GM18909 (cell line): Measurements from ENCODE around the gene EYA4.
"Not testable (repeated sequence)": the region's sequence is repeated elsewhere in the genome, so short reads cannot be mapped to it uniquely, and the experiment has no call there.

ENCODE experiments used
- ATAC-seq: cut with Tn5 transposase; IDR thresholded peaks from one replicate; pipeline ENCODE4 v1.9.1; 2021; ENCODE audit warnings: mild to moderate bottlenecking; ENCODE audit not compliant: unreplicated experiment, poor library complexity

The EYA4 gene

DNA sequence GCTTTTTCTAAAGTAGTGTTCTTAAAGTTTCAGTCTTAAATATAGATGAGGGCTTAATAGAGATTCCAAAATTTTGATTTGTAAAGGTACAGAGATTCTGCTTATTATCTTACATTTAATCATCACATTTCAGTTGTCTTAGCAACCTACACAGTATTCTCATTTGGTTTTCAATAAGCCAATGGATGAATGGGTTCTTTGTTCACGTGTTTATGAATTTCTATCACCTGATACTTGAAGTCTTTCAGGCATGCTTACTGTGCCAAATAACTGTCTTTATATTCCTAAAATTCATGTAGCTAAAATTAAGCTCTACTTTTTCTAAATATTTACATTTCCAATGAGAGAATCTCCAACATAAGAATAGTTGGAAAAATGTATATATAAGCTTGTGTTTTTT lies 152.7 kb downstream of the EYA4 start:
- ATAC-seq: no peak

DNA sequence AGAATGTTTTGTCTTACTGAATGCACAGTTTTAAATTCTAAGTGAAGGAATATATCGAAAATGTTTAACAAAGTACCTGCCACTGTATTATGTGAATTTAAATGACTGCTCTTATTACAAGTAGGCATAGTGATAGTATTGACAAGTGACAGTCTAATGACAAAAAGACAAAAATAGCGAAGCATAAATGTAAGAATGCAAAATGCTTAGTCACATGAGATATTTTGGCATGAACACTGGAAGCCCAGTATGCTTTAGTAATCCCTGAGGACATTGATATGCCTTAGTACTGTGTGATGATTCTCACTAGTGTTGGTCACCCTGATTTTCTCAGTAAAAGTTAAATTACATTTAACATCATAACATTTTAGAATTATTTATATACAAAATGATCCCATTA lies 153.5 kb downstream of the EYA4 start:
- ATAC-seq: no peak

- no peak for ATAC-seq
These were observed 155.3 kb downstream of the EYA4 start for GRCh38 chr6:133396233-133396983.

DNA sequence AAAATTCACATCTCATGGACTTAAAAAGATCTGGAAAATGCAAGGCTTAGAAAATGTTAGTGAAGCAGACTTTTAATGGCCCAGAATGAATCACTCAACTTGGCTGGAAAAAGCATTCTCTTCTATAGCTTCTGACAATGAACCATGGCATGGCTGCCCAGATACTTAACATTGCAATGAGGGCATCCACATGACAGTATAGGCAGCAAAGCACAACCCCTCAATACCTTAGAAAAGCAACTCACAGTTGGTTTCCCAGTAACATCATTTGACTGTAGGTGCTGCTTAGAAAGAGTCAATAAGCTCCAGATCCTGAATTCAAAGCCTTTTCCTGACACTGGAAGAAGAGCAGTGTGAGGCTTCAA lies 155.8 kb downstream of the EYA4 start:
- no peak for ATAC-seq

DNA sequence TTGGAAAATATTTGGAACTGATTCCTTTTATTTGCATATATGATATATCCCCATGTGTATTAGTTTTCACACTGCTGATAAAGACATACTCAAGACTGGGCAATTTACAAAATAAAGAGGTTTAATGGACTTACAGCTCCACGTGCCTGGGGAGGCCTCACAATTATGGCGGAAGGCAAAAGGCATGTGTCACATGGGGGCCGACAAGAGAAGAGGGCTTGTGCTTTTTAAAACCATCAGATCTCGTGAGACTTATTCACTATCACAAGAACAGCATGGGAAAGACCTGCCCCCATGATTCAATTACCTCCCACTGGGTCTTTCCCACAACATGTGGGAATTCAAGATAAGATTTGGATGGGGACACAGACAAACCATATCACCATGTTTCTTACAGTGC lies 156.4 kb downstream of the EYA4 start:
- ATAC-seq: not testable (repeated sequence)

- ATAC-seq: no peak
These were observed 158.3 kb downstream of the EYA4 start for GRCh38 chr6:133399426-133399825.

DNA sequence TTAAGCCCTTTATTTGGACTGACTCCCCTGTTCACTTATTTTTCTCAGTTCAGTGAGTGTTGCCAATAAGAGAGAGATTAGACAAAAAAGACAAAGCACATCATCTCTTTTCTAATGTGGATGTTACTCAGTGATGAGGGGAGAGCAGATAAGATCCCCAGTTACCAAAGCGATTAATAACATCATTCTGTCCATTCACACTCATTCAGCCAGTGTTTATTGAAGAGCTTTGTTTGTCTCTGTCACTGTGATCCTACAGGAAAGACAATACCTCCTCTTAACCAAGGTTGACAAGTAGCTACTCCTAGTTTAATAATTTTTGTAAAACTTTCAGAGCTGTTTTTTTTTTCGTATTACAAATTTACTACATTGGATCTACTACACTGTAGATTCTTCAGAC lies 163.0 kb downstream of the EYA4 start:
- no peak for ATAC-seq

GRCh38 chr6:133404728-133405127 lies 163.6 kb downstream of the EYA4 start:
- ATAC-seq: no peak

DNA sequence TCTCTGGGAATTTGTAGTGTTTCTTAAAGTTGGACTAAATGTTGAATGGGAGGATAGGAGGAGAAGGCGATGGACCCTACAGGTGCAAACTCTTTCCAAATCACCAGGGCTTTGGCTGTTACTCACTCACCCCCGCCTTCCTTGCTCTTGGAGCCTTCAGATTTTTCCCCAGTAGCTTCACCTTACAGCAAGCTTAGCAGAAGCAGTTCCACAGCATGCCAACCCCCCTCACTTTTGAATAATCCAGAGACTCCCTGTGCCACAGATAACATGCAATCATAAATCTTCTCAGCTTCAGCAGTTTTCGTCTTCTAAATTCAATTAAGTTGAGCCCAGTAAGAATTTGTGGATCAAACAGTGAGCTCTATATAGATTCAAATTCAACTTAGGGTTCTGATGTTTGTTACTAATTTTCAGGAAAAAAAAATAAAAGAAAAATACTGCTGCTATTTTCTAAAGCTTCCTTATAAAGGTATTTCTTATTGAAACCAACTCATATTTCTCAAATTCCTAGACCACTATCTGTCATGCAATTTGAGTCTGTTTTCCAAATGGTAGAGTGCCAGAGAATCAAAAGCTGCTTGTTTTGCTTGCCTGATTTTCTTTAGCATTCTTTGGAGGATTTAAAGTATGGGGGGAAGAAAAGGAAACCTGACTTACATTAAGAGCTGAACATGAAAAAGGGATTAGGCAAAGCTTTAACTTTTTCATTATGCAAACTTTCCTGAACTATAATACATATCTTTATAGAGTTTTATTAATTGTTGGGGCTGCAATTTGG lies 166.4 kb downstream of the EYA4 start:
- no peak for ATAC-seq

DNA sequence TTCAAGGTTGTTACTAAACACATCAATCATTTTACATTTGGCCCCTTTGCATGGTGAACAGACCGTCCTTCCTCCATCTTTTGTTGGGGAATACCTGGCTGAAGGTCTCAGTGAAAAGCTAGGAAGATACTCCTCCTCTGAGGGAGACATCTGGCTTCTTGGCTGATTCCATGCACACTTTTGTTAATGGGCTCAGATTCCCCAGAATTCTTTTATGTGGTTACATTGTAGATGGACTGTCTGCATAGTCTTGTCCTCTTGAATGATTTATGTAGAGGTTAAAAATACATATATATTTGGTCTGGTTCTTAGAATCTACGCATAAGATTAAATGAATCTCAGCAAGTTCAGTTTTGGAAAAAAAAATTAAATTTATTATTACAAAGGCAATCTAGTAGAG lies 167.0 kb downstream of the EYA4 start:
- ATAC-seq: no peak

DNA sequence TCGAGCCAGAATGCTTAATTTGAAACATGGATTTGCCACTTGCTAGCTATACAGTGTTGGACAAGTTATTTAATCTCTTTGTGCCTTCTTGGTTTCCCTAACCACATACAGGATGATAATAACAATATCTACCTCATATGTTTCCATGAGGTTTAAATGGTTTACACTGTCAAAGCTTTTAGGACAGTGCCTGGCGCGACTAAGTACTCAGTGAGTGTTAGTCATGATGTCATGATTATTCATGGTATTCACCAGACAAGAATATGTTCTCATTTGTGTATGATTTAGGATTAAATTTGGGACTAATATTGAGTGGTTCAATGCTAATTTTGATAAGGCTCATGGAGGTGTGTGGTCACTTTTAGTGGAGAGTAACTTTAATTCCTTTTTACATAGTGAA lies 167.4 kb downstream of the EYA4 start:
- ATAC-seq: no peak

DNA sequence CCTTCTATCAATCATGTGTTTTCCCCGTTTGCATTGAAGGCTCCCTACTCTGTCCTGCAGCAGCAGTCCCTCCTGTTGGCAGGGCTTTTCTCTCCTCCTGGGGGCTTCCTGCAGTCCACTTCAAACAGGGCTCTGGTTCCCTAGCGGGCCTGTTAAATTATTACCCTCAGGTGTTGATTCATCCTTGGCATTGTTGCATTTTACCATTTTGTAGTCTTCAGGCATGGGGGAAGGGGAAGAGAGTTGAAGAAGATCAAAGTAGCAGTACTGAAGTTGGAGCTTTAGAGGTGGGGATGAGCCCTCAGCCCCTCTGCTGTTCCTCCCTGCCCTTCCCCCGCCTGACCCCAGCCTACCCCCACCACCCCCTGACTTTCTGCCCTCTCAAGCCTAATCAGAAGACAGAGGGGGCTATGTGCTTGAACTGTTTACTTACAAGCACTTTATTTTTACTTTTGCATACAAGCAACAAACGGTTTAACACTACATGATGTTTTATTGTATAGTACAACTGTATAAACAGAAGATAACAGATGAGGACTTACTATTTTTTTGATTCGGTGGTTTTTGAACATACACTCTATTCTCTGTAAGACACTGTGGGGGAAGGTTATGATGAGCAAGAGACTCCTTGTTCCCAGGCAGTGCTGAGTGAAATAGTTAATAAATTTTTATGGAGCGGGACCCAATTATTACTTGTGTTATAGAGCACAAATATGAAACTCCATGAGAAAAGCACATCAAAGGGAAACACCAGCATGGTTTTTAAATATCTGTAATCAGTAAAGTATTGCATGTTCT lies 169.7 kb downstream of the EYA4 start:
- ATAC-seq: no peak

DNA sequence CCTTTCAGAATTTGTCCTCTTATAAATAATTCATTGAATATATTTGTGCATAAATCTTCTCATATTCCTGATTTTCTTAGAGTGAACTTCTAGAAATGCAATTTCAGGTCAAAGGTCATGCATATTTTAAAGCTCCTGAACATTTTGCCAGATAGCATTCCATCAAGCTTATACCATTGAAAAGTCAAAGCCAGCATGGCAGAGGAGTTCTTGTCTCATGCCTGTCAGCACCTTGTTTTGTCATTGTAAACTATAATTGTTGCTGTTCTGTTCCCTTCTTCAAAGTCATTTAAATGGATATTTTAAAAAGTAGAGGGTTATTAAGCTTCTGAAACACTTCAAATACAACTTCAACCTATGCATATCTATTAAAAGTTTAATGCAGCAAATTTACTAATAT lies 170.6 kb downstream of the EYA4 start:
- ATAC-seq: no peak

GRCh38 chr6:133415262-133415661 lies 174.1 kb downstream of the EYA4 start:
- ATAC-seq: no peak

DNA sequence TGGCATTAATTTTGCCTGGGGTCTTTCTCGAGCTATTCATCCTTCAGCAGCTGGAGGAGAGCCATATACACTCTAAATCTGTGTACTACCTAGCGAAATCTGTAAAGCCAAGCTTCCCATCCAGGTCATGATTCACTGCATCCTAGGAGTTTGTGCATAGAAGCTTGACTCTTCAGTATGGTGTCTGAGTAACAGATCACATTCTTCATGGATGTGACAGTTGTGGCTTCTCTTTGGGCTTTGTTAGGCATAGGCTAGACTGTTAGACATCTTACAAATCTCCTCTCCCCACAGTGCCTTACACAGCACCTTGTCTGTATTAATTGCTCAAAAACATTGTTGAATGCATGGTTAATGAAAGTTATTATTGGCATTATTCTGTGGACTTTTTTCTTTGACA lies 177.0 kb downstream of the EYA4 start:
- no peak for ATAC-seq

- ATAC-seq: no peak
These were observed 182.1 kb downstream of the EYA4 start for GRCh38 chr6:133423242-133423641.

- ATAC-seq: no peak
These were observed 183.2 kb downstream of the EYA4 start for GRCh38 chr6:133424359-133424758.

- no peak for ATAC-seq
These were observed 184.9 kb downstream of the EYA4 start for GRCh38 chr6:133426038-133426437.

- ATAC-seq: no peak
These were observed 187.1 kb downstream of the EYA4 start for GRCh38 chr6:133428295-133428694.

GRCh38 chr6:133430530-133430929 lies 189.4 kb downstream of the EYA4 start:
- ATAC-seq: no peak

- no peak for ATAC-seq
These were observed 189.9 kb downstream of the EYA4 start for GRCh38 chr6:133431031-133431430.
